ENCODE results near the gene PLXNA2.

DNA sequence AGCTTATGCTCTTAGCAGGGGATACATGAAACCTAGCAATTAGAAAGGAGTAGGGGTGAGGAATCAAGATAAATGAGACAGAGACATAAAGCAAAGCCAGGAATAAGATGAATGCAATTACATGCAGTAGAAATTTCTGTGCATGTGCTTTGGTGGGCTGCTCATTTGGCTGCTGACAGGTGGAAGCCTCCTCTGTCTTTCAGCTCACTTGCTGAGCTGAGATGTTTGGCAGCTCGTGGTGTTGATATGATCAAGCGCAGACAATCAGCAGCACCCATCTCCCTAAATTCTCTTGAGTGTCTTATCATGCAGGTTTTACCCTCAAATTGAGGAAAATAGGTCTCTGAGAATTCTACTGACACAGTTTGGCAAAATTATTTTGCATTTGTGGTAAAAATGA is 224.9 kb downstream of the PLXNA2 start:
- TF ChIP-seq, protein P1, sequence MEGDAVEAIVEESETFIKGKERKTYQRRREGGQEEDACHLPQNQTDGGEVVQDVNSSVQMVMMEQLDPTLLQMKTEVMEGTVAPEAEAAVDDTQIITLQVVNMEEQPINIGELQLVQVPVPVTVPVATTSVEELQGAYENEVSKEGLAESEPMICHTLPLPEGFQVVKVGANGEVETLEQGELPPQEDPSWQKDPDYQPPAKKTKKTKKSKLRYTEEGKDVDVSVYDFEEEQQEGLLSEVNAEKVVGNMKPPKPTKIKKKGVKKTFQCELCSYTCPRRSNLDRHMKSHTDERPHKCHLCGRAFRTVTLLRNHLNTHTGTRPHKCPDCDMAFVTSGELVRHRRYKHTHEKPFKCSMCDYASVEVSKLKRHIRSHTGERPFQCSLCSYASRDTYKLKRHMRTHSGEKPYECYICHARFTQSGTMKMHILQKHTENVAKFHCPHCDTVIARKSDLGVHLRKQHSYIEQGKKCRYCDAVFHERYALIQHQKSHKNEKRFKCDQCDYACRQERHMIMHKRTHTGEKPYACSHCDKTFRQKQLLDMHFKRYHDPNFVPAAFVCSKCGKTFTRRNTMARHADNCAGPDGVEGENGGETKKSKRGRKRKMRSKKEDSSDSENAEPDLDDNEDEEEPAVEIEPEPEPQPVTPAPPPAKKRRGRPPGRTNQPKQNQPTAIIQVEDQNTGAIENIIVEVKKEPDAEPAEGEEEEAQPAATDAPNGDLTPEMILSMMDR (IDR thresholded peaks at IDR 0.05; ENCODE audit: low read depth, low read length), result no peak
- TF ChIP-seq EZH2phosphoT487 (IDR thresholded peaks at IDR 0.05; ENCODE audit: low read depth), result no peak
